HL-60 (cell line): ENCODE measurements around the gene AVEN.

ENCODE experiments used
- DNase-seq, 2 experiments: peaks; one replicate each; pipeline ENCODE4 v3.0.0-alpha.2; 2010 to 2020; ENCODE audit warnings: low read depth in 1 of 2, low spot score in 1 of 2
- H3K27ac ChIP-seq: fragments of 250-450 bp; sonication (Bioruptor Pico); replicated peaks from 2 replicates; pipeline ENCODE4 v1.5.1; 2020; ENCODE audit warnings: mild to moderate bottlenecking, moderate library complexity
- H3K27me3 ChIP-seq: fragments of 250-450 bp; sonication (Bioruptor Pico); 2 replicates; pipeline ENCODE4 v1.5.1; 2021; ENCODE audit warnings: mild to moderate bottlenecking, moderate library complexity; ENCODE audit not compliant: insufficient read depth, poor library complexity, severe bottlenecking
- H3K4me3 ChIP-seq: replicated peaks from 2 replicates; pipeline ENCODE4 v1.5.1; 2011; ENCODE audit warnings: mild to moderate bottlenecking, control low read depth, low read length; ENCODE audit not compliant: insufficient read depth
- GABPA ChIP-seq: IDR thresholded peaks from 2 replicates; pipeline ENCODE4 v1.6.1; 2012; ENCODE audit warnings: low read depth
- POLR2AphosphoS5 ChIP-seq: IDR thresholded peaks from 2 replicates; pipeline ENCODE4 v1.6.1; 2012; ENCODE audit warnings: low read depth
- REST ChIP-seq: IDR thresholded peaks from 2 replicates; pipeline ENCODE4 v1.6.1; 2012; ENCODE audit warnings: low read depth; ENCODE audit not compliant: insufficient replicate concordance
- SPI1 ChIP-seq: IDR thresholded peaks from 2 replicates; pipeline ENCODE4 v1.6.1; 2012; ENCODE audit warnings: low read depth, mild to moderate bottlenecking, borderline replicate concordance
- TF ChIP-seq, protein P1 (sequence below): IDR thresholded peaks from one replicate; pipeline ENCODE4 v1.5.1; 2011; ENCODE audit warnings: low read length, control low read depth, inconsistent platforms; ENCODE audit not compliant: insufficient read depth

Gene AVEN

DNA sequence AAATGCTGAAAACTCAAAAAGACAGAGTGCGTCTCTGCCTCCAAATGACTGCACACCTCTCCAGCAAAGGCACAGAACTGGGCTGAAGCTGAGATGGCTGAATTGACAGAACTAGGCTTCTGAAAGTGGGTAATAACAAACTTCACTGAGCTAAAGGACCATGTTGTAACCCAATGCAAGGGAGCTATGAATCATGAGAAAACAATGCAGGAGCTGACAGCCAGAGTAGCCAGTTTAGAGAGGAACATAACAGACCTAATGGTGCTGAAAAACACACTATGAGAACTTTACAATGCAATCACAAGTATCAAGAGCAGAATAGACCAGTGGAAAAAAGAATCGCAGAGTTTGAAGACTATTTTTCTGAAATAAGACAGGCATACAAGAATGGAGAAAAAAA lies 10.1 kb upstream of the AVEN start:
- DNase-seq, result no peak
- H3K27ac ChIP-seq, result no peak overlapping the region
- TF ChIP-seq GABPA, result no peak
- no peak for TF ChIP-seq POLR2AphosphoS5
- TF ChIP-seq, protein P1, sequence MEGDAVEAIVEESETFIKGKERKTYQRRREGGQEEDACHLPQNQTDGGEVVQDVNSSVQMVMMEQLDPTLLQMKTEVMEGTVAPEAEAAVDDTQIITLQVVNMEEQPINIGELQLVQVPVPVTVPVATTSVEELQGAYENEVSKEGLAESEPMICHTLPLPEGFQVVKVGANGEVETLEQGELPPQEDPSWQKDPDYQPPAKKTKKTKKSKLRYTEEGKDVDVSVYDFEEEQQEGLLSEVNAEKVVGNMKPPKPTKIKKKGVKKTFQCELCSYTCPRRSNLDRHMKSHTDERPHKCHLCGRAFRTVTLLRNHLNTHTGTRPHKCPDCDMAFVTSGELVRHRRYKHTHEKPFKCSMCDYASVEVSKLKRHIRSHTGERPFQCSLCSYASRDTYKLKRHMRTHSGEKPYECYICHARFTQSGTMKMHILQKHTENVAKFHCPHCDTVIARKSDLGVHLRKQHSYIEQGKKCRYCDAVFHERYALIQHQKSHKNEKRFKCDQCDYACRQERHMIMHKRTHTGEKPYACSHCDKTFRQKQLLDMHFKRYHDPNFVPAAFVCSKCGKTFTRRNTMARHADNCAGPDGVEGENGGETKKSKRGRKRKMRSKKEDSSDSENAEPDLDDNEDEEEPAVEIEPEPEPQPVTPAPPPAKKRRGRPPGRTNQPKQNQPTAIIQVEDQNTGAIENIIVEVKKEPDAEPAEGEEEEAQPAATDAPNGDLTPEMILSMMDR, result no peak
- no peak for TF ChIP-seq SPI1
- no peak for TF ChIP-seq REST
- H3K4me3 ChIP-seq, result no peak overlapping the region
- H3K27me3 ChIP-seq, result no peaks in the 10 kb centered on the region

GRCh38 chr15:34047893-34048775 lies 9.1 kb upstream of the AVEN start:
- no peak overlapping the region for H3K4me3 ChIP-seq
- H3K27me3 ChIP-seq, result no peaks in the 10 kb centered on the region
- no peak for DNase-seq
- H3K27ac ChIP-seq, result no peak overlapping the region
- TF ChIP-seq SPI1 (no peak), POLR2AphosphoS5 (no peak), REST (no peak), GABPA (no peak)
- TF ChIP-seq, protein P1, result no peak

- TF ChIP-seq GABPA (no peak), POLR2AphosphoS5 (no peak), SPI1 (no peak), REST (no peak)
- TF ChIP-seq, protein P1, result no peak
- H3K4me3 ChIP-seq, result no peak overlapping the region
- no peak overlapping the region for H3K27ac ChIP-seq
- no peaks in the 10 kb centered on the region for H3K27me3 ChIP-seq
- no peak for DNase-seq
Observed at GRCh38 chr15:34046471-34047145, 7.6 kb upstream of the AVEN start.
